NOMO-1 treated with DMSO at 0.1 percent for 48 hours (cell line): Measurements from ENCODE around the gene CHCHD6.

Experiments used
- DNase-seq: peaks from one replicate; lab custom pipeline; 2025; ENCODE audit not compliant: unreplicated experiment; lab: John Stamatoyannopoulos, UW

CHCHD6 gene

GRCh38 chr3:126742057-126742456 lies 38.0 kb downstream of the CHCHD6 start:
- DNase-seq: no peak

- DNase-seq: no peak
These were observed 39.3 kb downstream of the CHCHD6 start for GRCh38 chr3:126743350-126743749.

DNA sequence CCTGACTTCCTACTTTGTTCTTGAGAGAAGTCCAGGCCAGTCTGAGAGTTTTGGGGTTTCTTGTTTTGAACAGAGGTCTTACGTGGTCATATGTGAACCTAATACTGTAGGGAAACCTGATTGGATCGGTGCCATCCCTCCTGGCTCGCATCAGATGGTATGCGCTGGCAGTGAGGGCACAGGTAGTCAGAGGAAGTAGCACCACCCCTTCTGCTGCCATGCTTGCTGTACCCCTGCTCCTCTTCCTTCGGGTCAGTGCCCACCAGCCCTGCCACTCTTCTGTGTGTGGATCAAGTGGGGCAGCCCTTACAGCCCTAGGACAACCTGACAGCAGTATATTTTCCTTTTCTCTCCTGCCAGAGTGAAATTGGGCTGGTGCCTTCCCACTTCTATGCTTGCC lies 39.7 kb downstream of the CHCHD6 start:
- DNase-seq: no peak

- DNase-seq: no peak
These were observed 41.8 kb downstream of the CHCHD6 start for GRCh38 chr3:126745760-126746394.

GRCh38 chr3:126746395-126747177 lies 42.5 kb downstream of the CHCHD6 start:
- DNase-seq: no peak

DNA sequence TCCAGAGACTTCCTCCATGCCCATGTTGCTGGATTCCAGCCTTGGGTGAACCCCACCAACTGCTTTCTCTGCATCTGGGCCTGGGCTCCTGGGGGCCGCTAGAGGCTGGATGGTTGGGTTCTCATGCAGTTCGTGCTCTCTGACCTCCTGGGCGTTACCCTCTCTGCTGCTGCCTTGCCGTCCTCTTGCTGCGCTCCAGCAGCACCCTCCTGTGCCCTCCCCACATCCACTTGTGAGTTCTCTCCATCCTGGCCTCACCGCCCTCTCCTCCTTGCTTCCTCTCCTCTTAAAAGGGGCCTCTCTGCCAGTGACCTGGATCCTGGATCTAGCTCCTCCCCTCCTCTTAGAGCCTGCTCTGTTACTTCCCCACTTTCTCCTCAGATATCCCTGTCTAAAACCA lies 43.7 kb downstream of the CHCHD6 start:
- no peak for DNase-seq

- no peak for DNase-seq
These were observed 44.9 kb downstream of the CHCHD6 start for GRCh38 chr3:126748701-126749546.

DNA sequence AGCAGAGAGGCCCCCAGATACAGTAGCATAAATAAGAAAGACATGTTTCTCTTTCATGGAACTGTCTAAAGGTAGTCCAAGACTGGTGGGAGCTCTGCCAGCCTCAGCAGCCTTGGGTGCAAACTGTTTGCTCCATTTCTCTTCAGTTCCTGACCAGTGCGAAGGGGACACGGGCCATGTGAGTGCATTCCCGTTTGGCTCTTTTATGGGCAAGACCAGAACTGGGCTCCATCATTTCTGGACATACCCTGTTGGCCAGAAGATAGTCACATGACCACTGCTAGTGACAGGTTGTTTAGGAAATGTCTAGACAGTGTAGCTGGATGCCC lies 45.5 kb downstream of the CHCHD6 start:
- no peak for DNase-seq

DNA sequence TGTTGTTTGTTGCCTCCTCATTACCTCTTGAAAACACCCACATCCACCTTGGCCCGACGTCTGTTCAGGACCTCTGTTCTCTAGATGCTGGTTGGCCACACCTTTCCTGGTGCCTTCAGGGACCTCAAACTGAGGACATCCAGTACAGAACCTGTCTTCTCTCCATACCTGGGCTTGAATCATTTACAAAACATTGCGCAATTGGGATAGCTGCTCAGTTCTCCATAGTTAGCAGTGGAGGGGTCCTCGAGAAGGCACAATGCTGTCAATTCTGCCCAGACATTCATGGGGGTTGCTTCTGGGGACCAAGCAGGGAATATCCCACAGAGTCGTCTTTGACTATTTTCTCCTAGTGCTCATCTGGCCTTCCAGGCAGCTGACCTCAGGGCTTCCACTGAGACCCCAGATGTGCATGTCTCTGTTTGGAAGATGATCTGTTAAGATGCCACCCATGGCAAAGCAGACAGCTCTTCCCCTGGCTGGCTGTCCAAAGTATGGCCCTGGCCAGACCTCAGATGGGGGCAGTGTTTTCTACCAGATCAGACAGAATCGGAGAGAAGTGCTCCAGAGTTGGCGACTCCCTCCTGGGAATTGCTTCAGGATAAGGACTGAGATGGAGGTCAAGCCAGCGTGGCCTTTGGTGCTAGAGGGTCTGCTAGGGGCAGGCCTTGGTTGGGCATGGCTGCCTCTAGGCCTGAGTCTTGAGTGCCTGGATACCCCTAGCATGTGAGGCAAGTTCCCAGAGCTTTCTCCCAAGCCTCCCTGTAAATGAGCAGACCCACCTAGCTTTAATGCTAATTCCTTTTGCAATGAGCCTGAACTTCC lies 46.1 kb downstream of the CHCHD6 start:
- no peak for DNase-seq

DNA sequence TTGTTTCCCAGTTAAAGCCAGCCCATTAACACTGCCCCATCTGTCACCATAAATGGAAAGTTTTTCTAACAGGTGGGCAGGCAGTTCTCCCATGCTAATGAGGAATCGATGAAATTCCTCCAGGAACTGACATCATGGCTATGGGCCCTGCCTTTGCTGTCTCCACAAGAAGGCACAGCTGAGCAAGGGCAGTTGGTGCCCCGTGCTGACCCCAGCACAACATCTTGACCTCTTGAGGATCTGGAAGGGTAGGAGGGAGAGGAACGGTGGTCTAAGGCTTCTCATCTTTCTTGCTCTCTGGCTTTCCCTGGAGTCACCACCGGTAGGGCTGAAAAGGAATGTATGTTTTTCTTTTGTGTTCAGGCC lies 46.7 kb downstream of the CHCHD6 start:
- no peak for DNase-seq

DNA sequence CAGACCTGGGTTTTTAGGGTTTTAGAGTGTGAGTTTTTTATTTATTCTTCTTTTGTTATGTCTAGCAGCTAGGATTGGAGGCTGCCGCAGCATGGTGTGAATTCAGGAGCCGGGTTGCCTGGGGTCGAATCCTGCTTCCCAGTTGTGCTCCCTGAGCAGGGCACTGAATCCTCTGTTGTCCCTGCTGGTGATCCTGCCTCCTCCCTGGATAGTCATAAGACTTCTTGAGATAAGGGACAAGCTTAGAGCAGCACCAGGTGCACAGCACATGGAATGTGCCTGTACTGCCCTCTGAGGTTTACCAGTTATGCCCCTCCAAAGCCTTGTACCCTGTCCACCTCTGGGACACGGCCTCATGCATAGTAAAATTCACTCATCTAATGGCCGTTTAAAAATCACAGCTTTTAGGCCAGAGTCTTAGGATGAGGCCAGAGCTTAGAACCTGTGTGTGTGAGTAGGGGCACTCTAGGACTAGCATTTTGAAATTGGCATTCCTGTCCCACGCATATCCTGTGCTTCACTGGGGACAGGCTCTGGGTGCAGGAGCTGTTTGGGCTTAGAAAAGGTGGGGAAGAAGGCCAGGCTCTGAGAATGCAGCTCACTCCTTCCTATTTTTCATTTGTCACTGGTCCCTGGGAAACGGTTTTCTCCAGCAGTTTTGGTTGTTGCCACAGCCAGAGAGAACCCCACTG lies 47.7 kb downstream of the CHCHD6 start:
- DNase-seq: no peak

GRCh38 chr3:126752303-126753190 lies 48.5 kb downstream of the CHCHD6 start:
- peak; percentile 73 for DNase-seq

- no peak for DNase-seq
These were observed 49.4 kb downstream of the CHCHD6 start for GRCh38 chr3:126753191-126754160.

DNA sequence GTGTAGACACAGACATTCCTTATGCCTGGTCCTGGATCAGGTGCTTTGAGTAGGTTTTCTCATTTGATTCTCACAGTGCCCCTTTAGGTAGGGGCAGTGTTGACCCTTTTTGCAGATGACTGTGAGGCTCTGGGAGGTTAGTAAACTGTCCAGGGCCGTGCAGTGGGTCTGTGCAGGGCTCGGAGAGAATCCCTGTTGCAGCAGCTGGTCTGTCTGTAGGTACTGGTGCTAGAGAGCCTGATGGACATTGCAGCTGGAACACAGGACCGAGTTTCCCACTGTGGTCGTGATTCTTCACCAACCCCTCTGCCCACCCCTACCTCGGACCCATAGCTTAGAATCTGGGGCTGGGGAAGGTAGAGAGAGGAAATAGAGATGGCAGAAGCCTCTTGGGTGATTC lies 51.8 kb downstream of the CHCHD6 start:
- no peak for DNase-seq

GRCh38 chr3:126758026-126758425 lies 54.0 kb downstream of the CHCHD6 start:
- no peak for DNase-seq

GRCh38 chr3:126758882-126759281 lies 54.8 kb downstream of the CHCHD6 start:
- DNase-seq: no peak

- DNase-seq: no peak
These were observed 56.5 kb downstream of the CHCHD6 start for GRCh38 chr3:126760541-126760940.

GRCh38 chr3:126763035-126763434 lies 59.0 kb downstream of the CHCHD6 start:
- no peak for DNase-seq
